Measurements from ENCODE around the gene ATP8A2. TPM values are rescaled to one million over a fixed set of nuclear protein-coding genes. Genes with fewer than 3 reads are reported as not detected.

Gene ATP8A2
- total and polyA plus RNA-seq, 2 of the 4 experiments (the other 2 are of a cell fraction) = 0.02 to 0.18 TPM

GRCh38 chr13:25507841-25508240 is 136.1 kb downstream of the ATP8A2 start:
- no peak overlapping the region for H2BK120ac ChIP-seq (ENCODE audit: low read depth, low read length)
- ATAC-seq (ENCODE audit: low read depth) (no peak), DNase-seq (no peak)
- POLR2A ChIA-PET (ENCODE audit: unreplicated experiment) = no interaction called here
- intact Hi-C loops (cut with micrococcal nuclease) = no loop called here
- no peaks in the 10 kb centered on the region for H3K9me1 ChIP-seq (ENCODE audit: insufficient read depth, low read length)
- no peak overlapping the region for H2AK9ac ChIP-seq (replicated peaks; ENCODE audit: low read depth, low read length, poor library complexity)
- no peak overlapping the region for H2AFZ ChIP-seq (replicated peaks; ENCODE audit: low read length, poor library complexity)
- no peak overlapping the region for H4K8ac ChIP-seq (ENCODE audit: low read depth in 2 of 2, low read length in 2 of 2)
- H3K14ac ChIP-seq (replicated peaks; ENCODE audit: low read depth, low read length) = no peak overlapping the region
- no TSS peak for BruUV-seq (replicated peaks)
- H4K5ac ChIP-seq (ENCODE audit: low read depth, low read length) = no peak overlapping the region
- no CpG with 5 or more reads among the region's 1 CpG for WGBS, 2 experiments (ENCODE audit: extremely low coverage in 2 of 2, insufficient read length in 1 of 2)
- no peak overlapping the region for H3K4me2 ChIP-seq (ENCODE audit: low read depth, low read length)
- H3K9me3 ChIP-seq (ENCODE audit: control insufficient read depth, insufficient read depth, low read length) = no peaks in the 10 kb centered on the region
- no peaks in the 10 kb centered on the region for H3K36me3 ChIP-seq (ENCODE audit: control insufficient read depth, insufficient read depth, low read length)
- CTCF ChIA-PET = no interaction called here
- H2AK5ac ChIP-seq (ENCODE audit: low read depth, low read length) = no peak overlapping the region
- dilution Hi-C loops (cut with HindIII; ENCODE audit: low sequenced_read_pairs, unreplicated experiment) = no loop called here
- H3K27me3 ChIP-seq (ENCODE audit: control insufficient read depth, insufficient read depth, low read length) = no peaks in the 10 kb centered on the region
- H3K9ac ChIP-seq (ENCODE audit: low read depth, low read length) = no peak overlapping the region
- no peak overlapping the region for H3K18ac ChIP-seq (ENCODE audit: low read depth, low read length)
- H3K4me1 ChIP-seq (ENCODE audit: control insufficient read depth, insufficient read depth, low read length) = no peaks in the 10 kb centered on the region
- no peak overlapping the region for H3K56ac ChIP-seq (ENCODE audit: extremely low read depth, insufficient read depth, low read length)
- no peak overlapping the region for H3K23ac ChIP-seq (ENCODE audit: low read depth, low read length)
- no peak overlapping the region for H2BK20ac ChIP-seq (ENCODE audit: low read depth, low read length)
- no peaks in the 10 kb centered on the region for H4K20me1 ChIP-seq (ENCODE audit: insufficient read depth, low read length)
- H4K91ac ChIP-seq (ENCODE audit: insufficient read depth, low read depth, low read length) = no peak overlapping the region
- H2BK15ac ChIP-seq (ENCODE audit: low read depth, low read length) = no peak overlapping the region
- no peak overlapping the region for H2BK5ac ChIP-seq (ENCODE audit: low read depth, low read length, poor library complexity, severe bottlenecking)
- H3K4me3 ChIP-seq (ENCODE audit: insufficient read depth, low read depth, low read length) = no peak overlapping the region
- in situ Hi-C loops (cut with MboI; ENCODE audit: low sequenced_read_pairs) = no loop called here
- no peak overlapping the region for H3K27ac ChIP-seq (ENCODE audit: insufficient read depth, low read length)
- TF ChIP-seq CTCF (conservative IDR thresholded peaks at IDR 0.05; ENCODE audit: low read depth, low read length) (no peak), SMC3 (IDR thresholded peaks at IDR 0.05; ENCODE audit: low read depth, low read length) (no peak), RAD21 (IDR thresholded peaks at IDR 0.05; ENCODE audit: low read length) (no peak), CHD1 (IDR thresholded peaks at IDR 0.05; ENCODE audit: low read depth, low read length) (no peak), MAZ (IDR thresholded peaks at IDR 0.05; ENCODE audit: borderline replicate concordance, low read depth, low read length) (no peak), ELK1 (IDR thresholded peaks at IDR 0.05; ENCODE audit: borderline replicate concordance, low read depth, low read length) (no peak), BHLHE40 (IDR thresholded peaks at IDR 0.05; ENCODE audit: low read depth, low read length) (no peak)
- H3K4ac ChIP-seq (ENCODE audit: low read depth, low read length) = no peak overlapping the region
- H3K79me1 ChIP-seq (ENCODE audit: low read depth in 1 of 2, low read length in 2 of 2) = no peaks in the 10 kb centered on the region
